ENCODE measurements around the gene HLCS.

The HLCS gene

GRCh38 chr21:36851121-36851520, 115.3 kb downstream of the HLCS start:
- no peak for DNase-seq (ENCODE audit: low read depth in 2 of 2, low spot score in 1 of 2)

GRCh38 chr21:36850372-36850771, 116.1 kb downstream of the HLCS start:
- DNase-seq (ENCODE audit: low read depth in 2 of 2, low spot score in 1 of 2) = no peak

GRCh38 chr21:36849461-36850105, 116.9 kb downstream of the HLCS start:
- no peak for DNase-seq (ENCODE audit: low read depth in 2 of 2, low spot score in 1 of 2)

GRCh38 chr21:36848730-36849274, 117.7 kb downstream of the HLCS start:
- DNase-seq (ENCODE audit: low read depth in 2 of 2, low spot score in 1 of 2) = no peak

GRCh38 chr21:36847189-36847588, 119.3 kb downstream of the HLCS start:
- no peak for DNase-seq (ENCODE audit: low read depth in 2 of 2, low spot score in 1 of 2)

- no peak for DNase-seq (ENCODE audit: low read depth in 2 of 2, low spot score in 1 of 2)
These were observed 119.8 kb downstream of the HLCS start for GRCh38 chr21:36846631-36847030.

GRCh38 chr21:36845790-36846189, 120.7 kb downstream of the HLCS start:
- no peak for DNase-seq (ENCODE audit: low read depth in 2 of 2, low spot score in 1 of 2)

- DNase-seq (ENCODE audit: low read depth in 2 of 2, low spot score in 1 of 2) = no peak
These were observed 121.4 kb downstream of the HLCS start for GRCh38 chr21:36845070-36845469.

GRCh38 chr21:36841866-36842265, 124.6 kb downstream of the HLCS start:
- no peak for DNase-seq (ENCODE audit: low read depth in 2 of 2, low spot score in 1 of 2)

GRCh38 chr21:36839735-36840134, 126.7 kb downstream of the HLCS start:
- DNase-seq (ENCODE audit: low read depth in 2 of 2, low spot score in 1 of 2) = no peak

GRCh38 chr21:36839123-36839522, 127.3 kb downstream of the HLCS start:
- no peak for DNase-seq (ENCODE audit: low read depth in 2 of 2, low spot score in 1 of 2)

- DNase-seq (ENCODE audit: low read depth in 2 of 2, low spot score in 1 of 2) = no peak
These were observed 131.1 kb downstream of the HLCS start for GRCh38 chr21:36835383-36835795.

- no peak for DNase-seq (ENCODE audit: low read depth in 2 of 2, low spot score in 1 of 2)
These were observed 132.3 kb downstream of the HLCS start for GRCh38 chr21:36834192-36834591.

- DNase-seq (ENCODE audit: low read depth in 2 of 2, low spot score in 1 of 2) = no peak
These were observed 136.4 kb downstream of the HLCS start for GRCh38 chr21:36830100-36830499.

- DNase-seq (ENCODE audit: low read depth in 2 of 2, low spot score in 1 of 2) = no peak
These were observed 137.5 kb downstream of the HLCS start for GRCh38 chr21:36828891-36829515.

- DNase-seq (ENCODE audit: low read depth in 2 of 2, low spot score in 1 of 2) = no peak
These were observed 138.3 kb downstream of the HLCS start for GRCh38 chr21:36828208-36828607.

- no peak for DNase-seq (ENCODE audit: low read depth in 2 of 2, low spot score in 1 of 2)
These were observed 140.8 kb downstream of the HLCS start for GRCh38 chr21:36825658-36826057.

- no peak for DNase-seq (ENCODE audit: low read depth in 2 of 2, low spot score in 1 of 2)
These were observed 145.5 kb downstream of the HLCS start for GRCh38 chr21:36821032-36821299.

- no peak for DNase-seq (ENCODE audit: low read depth in 2 of 2, low spot score in 1 of 2)
These were observed 146.1 kb downstream of the HLCS start for GRCh38 chr21:36820176-36821031.

GRCh38 chr21:36817732-36818450, 148.6 kb downstream of the HLCS start:
- DNase-seq (ENCODE audit: low read depth in 2 of 2, low spot score in 1 of 2) = no peak

GRCh38 chr21:36816561-36817130, 149.8 kb downstream of the HLCS start:
- no peak for DNase-seq (ENCODE audit: low read depth in 2 of 2, low spot score in 1 of 2)

Data from stimulated activated CD8-positive, alpha-beta memory T cell treated with anti-CD3 and anti-CD28 coated beads, Interleukin-4, amount 100 ng/mL, for 4 hours (primary cell).